DND-41 (cell line): Measurements from ENCODE around the gene AP1G1.
"Not testable (repeated sequence)": the region's sequence is repeated elsewhere in the genome, so short reads cannot be mapped to it uniquely, and the experiment has no call there.

Experiments
- ATAC-seq: fragments of 200-7000 bp; cut with Tn5 transposase; 3 replicates; pipeline ENCODE4 v1.9.1; 2021; ENCODE audit warnings: low read depth; ENCODE audit not compliant: insufficient read depth
- DNase-seq: peaks from one replicate; pipeline ENCODE4 v3.0.0-alpha.2; 2020
- H2AFZ ChIP-seq: 2 replicates; pipeline ENCODE4 v1.6.0; 2012; ENCODE audit warnings: low read depth, low read length
- H3K27ac ChIP-seq: 2 replicates; pipeline ENCODE4 v1.5.1; 2012; ENCODE audit warnings: low read length, inconsistent platforms
- H3K27me3 ChIP-seq: fragments of 200-600 bp; sonication (generic); 2 replicates; pipeline ENCODE4 v1.6.0; 2012; ENCODE audit warnings: low read length, mild to moderate bottlenecking, inconsistent platforms; ENCODE audit not compliant: insufficient read depth, poor library complexity
- H3K36me3 ChIP-seq: 2 replicates; pipeline ENCODE4 v1.5.1; 2012; ENCODE audit warnings: low read length, inconsistent platforms; ENCODE audit not compliant: insufficient read depth
- H3K4me1 ChIP-seq: 2 replicates; pipeline ENCODE4 v1.5.1; 2012; ENCODE audit warnings: mild to moderate bottlenecking, low read length; ENCODE audit not compliant: insufficient read depth
- H3K4me2 ChIP-seq: 2 replicates; pipeline ENCODE4 v1.6.0; 2012; ENCODE audit warnings: mild to moderate bottlenecking, moderate library complexity, low read length, inconsistent platforms; ENCODE audit not compliant: insufficient read depth
- H3K4me3 ChIP-seq, 2 experiments: fragments of 200-600 bp in 1 of 2; shearing (Covaris generic) in 1 of 2; 2 replicates each; pipeline ENCODE4 v1.5.1; 2012 to 2016; ENCODE audit warnings: inconsistent platforms in 2 of 2, low read length in 2 of 2, mild to moderate bottlenecking in 2 of 2, low read depth in 1 of 2, moderate library complexity in 1 of 2
- H3K79me2 ChIP-seq: 2 replicates; pipeline ENCODE4 v1.6.0; 2012; ENCODE audit warnings: low read length, inconsistent platforms; ENCODE audit not compliant: insufficient read depth
- H3K9ac ChIP-seq: 2 replicates; pipeline ENCODE4 v1.6.0; 2012; ENCODE audit warnings: low read depth, mild to moderate bottlenecking, inconsistent platforms, low read length, moderate library complexity
- H3K9me3 ChIP-seq: 2 replicates; pipeline ENCODE4 v1.5.1; 2012; ENCODE audit warnings: low read length, moderate library complexity, mild to moderate bottlenecking, inconsistent platforms; ENCODE audit not compliant: insufficient read depth, severe bottlenecking
- H4K20me1 ChIP-seq: 2 replicates; pipeline ENCODE4 v1.6.0; 2012; ENCODE audit warnings: low read length; ENCODE audit not compliant: insufficient read depth
- CTCF ChIP-seq: IDR thresholded peaks from 2 replicates; pipeline ENCODE4 v1.5.1; 2012; ENCODE audit warnings: borderline replicate concordance, low read length, moderate library complexity, mild to moderate bottlenecking; ENCODE audit not compliant: poor library complexity, severe bottlenecking; ENCODE audit errors: extremely low read depth
- EZH2 ChIP-seq: IDR thresholded peaks from 3 replicates; pipeline ENCODE4 v1.6.1; 2012; ENCODE audit warnings: borderline replicate concordance, low read depth, mild to moderate bottlenecking, moderate library complexity, low read length, inconsistent platforms; ENCODE audit not compliant: severe bottlenecking

The AP1G1 gene

GRCh38 chr16:71826533-71827017 is 17.9 kb upstream of the AP1G1 start:
- Histone ChIP-seq H3K27ac (no peak overlapping the region), H4K20me1 (no peaks in the 10 kb centered on the region), H3K79me2 (no peaks in the 10 kb centered on the region), H3K36me3 (no peaks in the 10 kb centered on the region), H3K9me3 (no peaks in the 10 kb centered on the region), H3K27me3 (no peaks in the 10 kb centered on the region), H3K4me3 (no peak overlapping the region), H3K4me1 (no peaks in the 10 kb centered on the region), H3K4me2 (no peak overlapping the region), H2AFZ (no peak overlapping the region), H3K9ac (no peak overlapping the region)
- TF ChIP-seq EZH2 (no peak), CTCF (no peak)
- ATAC-seq: no peak
- DNase-seq: no peak

GRCh38 chr16:71817155-71817500 is 8.5 kb upstream of the AP1G1 start:
- not testable (repeated sequence) for H3K27me3 ChIP-seq, H3K36me3 ChIP-seq, H3K27ac ChIP-seq, H4K20me1 ChIP-seq, H2AFZ ChIP-seq, H3K4me2 ChIP-seq, DNase-seq, H3K4me1 ChIP-seq, H3K79me2 ChIP-seq, H3K9me3 ChIP-seq, ATAC-seq, H3K9ac ChIP-seq, H3K4me3 ChIP-seq

GRCh38 chr16:71811261-71811803 is 2.7 kb upstream of the AP1G1 start:
- no peak for TF ChIP-seq CTCF
- TF ChIP-seq EZH2: no peak

GRCh38 chr16:71810155-71810530 is 1.5 kb upstream of the AP1G1 start:
- H3K4me1 ChIP-seq: peaks cover 32% of the 10 kb centered on the region
- H3K36me3 ChIP-seq: peaks cover 16% of the 10 kb centered on the region
- not testable (repeated sequence) for H3K9ac ChIP-seq, H2AFZ ChIP-seq, H3K27ac ChIP-seq, ATAC-seq, H3K27me3 ChIP-seq, H3K9me3 ChIP-seq, DNase-seq
- peaks cover 14% of the 10 kb centered on the region; the same call in 1 of the 2 replicates for H4K20me1 ChIP-seq
- 0 out of 4 replicates have a peak overlapping the region, but pooled peaks of 1 of the 2 experiments have one; percentile 95 for H3K4me3 ChIP-seq
- peak overlapping the region; percentile 99 for H3K4me2 ChIP-seq
- H3K79me2 ChIP-seq: peaks cover 37% of the 10 kb centered on the region

More at GRCh38 chr16:71811261-71811803, 2.7 kb upstream of the AP1G1 start:
- Histone ChIP-seq H3K79me2 (peaks cover 25% of the 10 kb centered on the region), H3K27ac (no peak overlapping the region), H3K27me3 (no peaks in the 10 kb centered on the region), H3K9me3 (no peaks in the 10 kb centered on the region), H4K20me1 (peaks cover 10% of the 10 kb centered on the region; the same call in 1 of the 2 replicates), H3K36me3 (peaks cover 12% of the 10 kb centered on the region), H3K9ac (no peak overlapping the region), H3K4me3 (no peak overlapping the region), H2AFZ (no peak overlapping the region), H3K4me1 (peaks cover 24% of the 10 kb centered on the region), H3K4me2 (no peak overlapping the region)
- DNase-seq: no peak
- no peak for ATAC-seq
